GM18517 (cell line): Measurements from ENCODE around the gene MAB21L4.

Source experiments
- ATAC-seq: cut with Tn5 transposase; IDR thresholded peaks from one replicate; pipeline ENCODE4 v1.9.1; 2021; ENCODE audit warnings: mild to moderate bottlenecking, moderate library complexity; ENCODE audit not compliant: unreplicated experiment

MAB21L4 gene

DNA sequence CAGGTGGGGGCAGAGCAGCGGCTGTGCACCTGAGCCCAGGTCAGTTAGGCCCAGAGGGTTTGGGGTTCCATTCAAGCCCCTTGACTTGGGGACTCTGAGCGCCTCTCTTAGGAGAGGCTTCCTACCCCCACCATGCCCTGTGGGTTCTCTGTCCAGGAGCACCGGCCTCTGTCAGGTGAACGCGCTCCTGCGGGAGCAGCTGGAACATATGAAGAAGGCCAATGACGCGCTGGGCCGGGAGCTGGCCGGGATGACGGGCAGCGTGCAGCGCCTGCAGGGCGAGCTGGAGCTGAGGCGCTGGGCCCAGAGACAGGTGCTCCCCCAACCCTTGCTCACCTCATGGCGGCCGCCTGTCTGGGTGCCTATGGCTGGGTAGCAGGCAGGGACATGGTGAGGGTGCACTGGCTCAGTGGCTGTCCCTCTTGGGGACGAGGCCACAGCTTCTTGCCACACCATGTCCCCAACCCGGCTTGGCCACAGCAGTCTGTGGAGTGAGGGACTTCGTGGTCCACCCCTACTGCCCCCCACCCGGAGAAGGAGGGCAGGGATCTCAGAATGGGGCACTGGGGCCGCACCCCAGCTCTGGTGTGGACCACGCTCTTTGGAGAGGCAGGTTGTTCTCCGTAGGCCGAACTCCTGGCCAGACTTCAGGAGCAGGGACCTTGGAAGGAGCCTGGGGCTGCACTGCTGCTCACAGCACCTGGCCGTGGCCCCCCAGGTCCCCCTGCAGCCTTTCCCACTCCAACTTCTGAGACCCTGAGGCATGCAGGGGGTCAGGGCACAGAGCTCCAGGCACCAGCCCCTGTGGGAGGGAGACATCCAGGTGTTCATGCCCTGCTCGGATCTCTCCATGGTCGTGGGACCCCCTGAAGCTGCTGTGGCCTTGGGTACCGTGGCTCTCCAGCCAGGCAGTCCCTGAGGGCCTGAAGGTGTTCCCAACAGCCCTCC lies 29.9 kb upstream of the MAB21L4 start:
- ATAC-seq: no peak

GRCh38 chr2:240925191-240925567 lies 29.2 kb upstream of the MAB21L4 start:
- no peak for ATAC-seq

DNA sequence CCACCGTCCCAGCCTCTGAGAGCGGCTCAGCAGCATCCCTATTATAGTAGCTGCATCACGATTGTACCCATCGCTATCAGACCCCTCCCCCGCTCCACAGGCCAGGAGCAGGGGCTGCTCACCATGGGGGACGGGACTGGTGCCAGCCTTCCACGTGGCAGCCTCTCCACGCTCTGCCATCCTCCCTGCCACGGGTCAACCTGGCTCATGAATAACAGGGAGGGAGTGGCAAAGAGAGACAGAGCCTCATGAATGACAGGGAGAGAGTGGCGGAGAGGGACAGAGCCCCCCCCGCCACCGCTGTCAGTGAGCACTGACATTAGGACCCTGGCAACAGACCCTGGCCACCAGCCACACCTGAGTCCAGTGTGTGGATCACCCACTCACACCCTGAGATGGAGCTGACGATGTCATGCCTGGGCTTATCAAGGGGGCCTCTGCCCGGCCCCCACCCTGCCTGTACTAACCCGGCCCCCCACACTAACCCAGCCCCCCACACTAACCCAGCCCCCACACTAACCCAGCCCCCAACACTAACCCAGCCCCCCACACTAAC lies 27.1 kb upstream of the MAB21L4 start:
- no peak for ATAC-seq

DNA sequence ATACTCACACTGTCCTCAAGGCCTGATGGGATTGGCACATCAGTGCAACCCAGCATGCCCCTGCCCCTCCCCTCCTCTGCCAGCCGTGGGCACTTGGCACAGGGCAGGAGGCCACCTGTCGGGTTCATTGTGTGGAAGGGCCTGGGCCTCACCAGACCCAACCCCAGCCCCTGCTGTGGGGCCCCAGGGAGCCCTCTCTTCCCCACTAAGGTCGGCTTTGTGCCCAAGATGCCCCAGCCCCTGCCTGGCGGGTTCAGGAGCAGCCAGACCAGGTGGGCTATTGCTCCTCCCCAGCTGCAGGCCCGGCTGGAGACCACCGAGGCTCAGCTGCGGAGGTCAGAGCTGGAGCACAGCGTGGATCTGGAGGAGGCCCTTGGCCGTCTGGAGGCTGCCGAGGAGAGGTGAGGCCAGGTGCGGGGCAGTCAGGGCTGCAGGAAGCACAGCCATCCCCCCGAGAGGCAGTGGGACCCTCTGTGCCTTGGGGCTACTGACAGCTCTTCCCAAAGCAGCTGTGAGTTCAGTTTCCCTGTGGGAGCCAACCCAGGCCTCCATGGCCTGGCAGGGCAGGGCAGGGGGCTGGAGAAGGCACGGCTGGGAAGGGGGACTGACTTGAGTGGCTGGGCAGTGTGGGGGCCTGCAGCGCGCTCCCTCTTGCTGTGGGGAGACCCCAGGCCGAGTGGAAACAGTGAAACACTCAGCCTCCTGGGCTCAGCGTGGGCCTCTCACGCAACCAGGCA lies 26.5 kb upstream of the MAB21L4 start:
- no peak for ATAC-seq

DNA sequence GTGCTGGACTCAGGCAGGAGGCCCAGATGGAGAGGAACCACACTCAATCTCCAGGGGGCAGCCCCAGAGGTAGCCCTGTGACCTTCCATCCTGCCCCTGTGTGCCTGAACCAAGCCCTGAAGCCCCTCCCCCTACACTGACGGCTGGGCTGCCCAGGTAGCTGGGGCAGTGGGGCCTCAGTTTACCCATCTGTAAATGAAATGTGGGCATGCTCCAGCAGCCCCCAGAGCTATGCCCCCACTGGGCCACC lies 26.0 kb upstream of the MAB21L4 start:
- no peak for ATAC-seq

GRCh38 chr2:240921311-240921994 lies 25.5 kb upstream of the MAB21L4 start:
- no peak for ATAC-seq

- ATAC-seq: no peak
Measured at GRCh38 chr2:240920783-240921231, 24.9 kb upstream of the MAB21L4 start.

GRCh38 chr2:240919786-240920782 lies 24.1 kb upstream of the MAB21L4 start:
- ATAC-seq: no peak

GRCh38 chr2:240919161-240919781 lies 23.3 kb upstream of the MAB21L4 start:
- ATAC-seq: no peak

DNA sequence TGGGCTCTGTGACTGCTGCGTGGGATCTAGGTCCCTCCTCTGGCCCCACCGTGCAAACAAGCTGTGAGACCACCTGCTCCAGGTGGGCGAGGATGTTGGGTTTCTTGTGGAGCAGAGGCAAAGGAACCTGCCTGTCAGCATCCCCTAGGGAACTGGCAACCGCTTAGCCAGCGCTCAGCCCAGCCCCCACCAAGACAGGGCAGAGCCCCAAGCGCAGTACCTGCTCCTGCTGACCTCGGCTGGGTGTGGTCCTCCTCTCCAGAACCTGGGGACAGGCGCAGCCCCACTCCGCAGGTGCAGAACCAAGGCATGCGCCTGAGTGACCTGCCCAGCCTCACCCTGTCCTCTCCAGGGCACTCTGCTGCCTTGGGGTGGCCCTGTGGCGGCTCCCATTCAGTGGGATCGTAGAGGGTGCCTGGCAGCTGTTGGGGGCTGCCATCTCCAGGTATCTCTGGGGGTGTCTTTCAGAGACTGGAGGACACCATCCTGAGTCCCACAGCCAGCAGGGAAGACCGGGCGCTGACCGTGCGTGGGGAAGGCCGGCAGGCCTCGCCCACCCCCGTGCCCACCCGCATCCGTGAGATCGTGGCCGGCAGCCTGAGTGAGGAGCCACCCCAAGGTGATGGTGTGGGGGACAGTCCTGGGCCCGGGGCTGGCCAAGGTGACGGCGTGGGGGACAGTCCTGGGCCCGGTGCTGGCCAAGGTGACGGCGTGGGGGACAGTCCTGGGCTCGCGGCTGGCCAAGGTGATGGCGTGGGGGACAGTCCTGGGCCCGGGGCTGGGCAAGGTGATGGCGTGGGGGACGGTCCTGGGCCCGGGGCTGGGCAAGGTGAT lies 22.5 kb upstream of the MAB21L4 start:
- ATAC-seq: no peak

GRCh38 chr2:240917684-240918257 lies 21.8 kb upstream of the MAB21L4 start:
- ATAC-seq: no peak

DNA sequence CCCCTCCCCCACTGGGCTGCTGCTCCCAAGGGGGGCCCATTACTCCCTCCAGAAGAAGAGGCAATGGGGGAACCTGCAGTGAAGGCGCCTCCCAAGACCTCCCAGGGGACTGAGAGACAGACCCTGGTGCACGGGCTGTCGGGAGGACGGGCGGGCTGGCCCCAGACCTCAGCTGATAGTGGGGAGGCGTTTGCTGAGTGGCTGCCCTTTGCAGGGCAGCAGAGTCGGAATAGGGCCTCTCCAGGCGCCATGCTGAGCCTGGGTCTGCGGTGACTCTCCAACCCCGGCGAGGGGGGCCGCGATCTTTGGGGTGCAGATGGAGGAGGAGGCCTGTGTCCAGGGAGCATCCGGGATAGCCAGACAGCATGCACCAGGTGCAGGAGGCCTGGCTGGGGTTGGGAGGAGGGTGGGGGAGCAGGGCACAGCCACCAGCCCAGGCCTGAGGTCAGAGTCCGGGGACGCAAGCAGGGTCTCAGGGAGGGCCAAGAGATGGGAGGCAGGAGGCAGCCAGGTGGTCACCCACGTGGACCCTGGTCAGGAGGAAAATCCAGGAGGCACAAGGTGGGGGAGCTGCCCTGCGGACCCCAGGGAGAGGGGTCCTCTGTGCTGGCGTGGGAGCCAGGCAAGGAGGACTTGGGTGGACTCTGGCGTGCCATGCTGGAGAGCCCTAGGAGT lies 21.2 kb upstream of the MAB21L4 start:
- ATAC-seq: no peak

- ATAC-seq: no peak
Measured at GRCh38 chr2:240916571-240917008, 20.6 kb upstream of the MAB21L4 start.

DNA sequence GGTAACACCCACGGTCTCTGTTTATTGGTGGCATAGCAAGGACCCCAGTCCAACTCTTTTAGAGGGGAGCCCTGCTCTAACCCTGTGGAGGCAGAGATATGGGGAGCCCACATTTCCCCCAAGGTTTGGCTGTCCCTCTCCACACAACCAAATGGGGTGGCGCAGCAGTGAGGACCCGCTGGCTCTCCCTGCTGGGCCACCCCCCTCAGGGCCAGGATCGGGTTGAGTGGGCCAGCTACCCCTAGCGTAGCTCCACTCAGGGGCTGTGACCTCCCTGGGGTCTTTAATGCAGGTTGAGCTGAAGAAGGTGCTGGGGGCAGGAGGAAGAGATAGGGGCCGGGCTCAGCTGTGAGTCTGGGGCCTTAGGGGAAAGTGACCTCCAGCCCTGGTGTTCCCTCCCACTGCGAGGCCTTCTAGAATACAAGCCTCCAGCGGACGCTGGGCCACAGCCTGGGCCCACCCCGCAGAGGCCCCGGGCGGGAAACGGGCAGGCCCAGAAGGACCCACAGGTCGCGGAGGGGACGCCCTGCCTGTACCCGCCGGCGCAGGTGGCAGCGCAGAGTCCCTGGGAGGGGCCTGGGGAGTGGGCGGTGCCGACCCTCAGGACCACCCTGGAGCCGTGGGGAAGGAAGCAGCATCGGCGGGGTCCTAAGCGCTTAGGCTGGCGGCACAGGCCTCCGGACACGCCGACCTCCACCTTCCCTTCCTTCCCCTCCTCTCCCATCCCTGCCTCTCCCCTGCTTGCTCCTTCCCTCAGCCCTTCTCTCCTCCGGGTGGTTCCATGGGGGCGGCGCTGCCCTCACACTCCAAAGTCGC lies 19.8 kb upstream of the MAB21L4 start:
- no peak for ATAC-seq

GRCh38 chr2:240914645-240915525 lies 18.9 kb upstream of the MAB21L4 start:
- no peak for ATAC-seq
